Skeletal muscle satellite cell (primary cell): ENCODE measurements around the gene EGF.

ENCODE experiments used
- H3K27me3 ChIP-seq: 2 replicates; pipeline ENCODE4 v1.7.0; 2013; ENCODE audit warnings: low read length; ENCODE audit not compliant: control insufficient read depth, insufficient read depth
- H3K36me3 ChIP-seq: 2 replicates; pipeline ENCODE4 v1.7.0; 2013; ENCODE audit warnings: mild to moderate bottlenecking, control low read depth, low read length; ENCODE audit not compliant: insufficient read depth
- H3K4me1 ChIP-seq: 2 replicates; pipeline ENCODE4 v1.7.0; 2013; ENCODE audit warnings: low read length; ENCODE audit not compliant: control insufficient read depth, insufficient read depth
- H3K4me2 ChIP-seq: 2 replicates; pipeline ENCODE4 v1.7.0; 2013; ENCODE audit warnings: mild to moderate bottlenecking, low read length
- H3K4me3 ChIP-seq: 2 replicates; pipeline ENCODE4 v1.7.0; 2013; ENCODE audit warnings: low read length
- H3K9ac ChIP-seq: 2 replicates; pipeline ENCODE4 v1.7.0; 2013; ENCODE audit warnings: mild to moderate bottlenecking, low read depth, low read length, moderate library complexity
- H3K9me3 ChIP-seq: replicated peaks from 2 replicates; pipeline ENCODE4 v1.7.0; 2013; ENCODE audit warnings: mild to moderate bottlenecking, control low read depth, low read length

Gene EGF

GRCh38 chr4:110003401-110004187, 90.9 kb downstream of the EGF start:
- no peaks in the 10 kb centered on the region for H3K27me3 ChIP-seq
- no peak overlapping the region for H3K9ac ChIP-seq
- H3K4me3 ChIP-seq, result no peak overlapping the region
- no peaks in the 10 kb centered on the region for H3K36me3 ChIP-seq
- H3K9me3 ChIP-seq, result no peaks in the 10 kb centered on the region
- H3K4me1 ChIP-seq, result no peaks in the 10 kb centered on the region
- no peak overlapping the region for H3K4me2 ChIP-seq

- Histone ChIP-seq H3K4me1 (no peaks in the 10 kb centered on the region), H3K9me3 (no peaks in the 10 kb centered on the region), H3K4me2 (no peak overlapping the region), H3K36me3 (no peaks in the 10 kb centered on the region), H3K4me3 (no peak overlapping the region), H3K27me3 (no peaks in the 10 kb centered on the region), H3K9ac (no peak overlapping the region)
These were observed 91.9 kb downstream of the EGF start for GRCh38 chr4:110004556-110004955.

GRCh38 chr4:110005461-110006056, 92.9 kb downstream of the EGF start:
- H3K27me3 ChIP-seq, result no peaks in the 10 kb centered on the region
- H3K4me3 ChIP-seq, result no peak overlapping the region
- H3K4me2 ChIP-seq, result no peak overlapping the region
- H3K4me1 ChIP-seq, result no peaks in the 10 kb centered on the region
- no peaks in the 10 kb centered on the region for H3K9me3 ChIP-seq
- H3K36me3 ChIP-seq, result no peaks in the 10 kb centered on the region
- no peak overlapping the region for H3K9ac ChIP-seq

- Histone ChIP-seq H3K9ac (no peak overlapping the region), H3K9me3 (no peaks in the 10 kb centered on the region), H3K36me3 (no peaks in the 10 kb centered on the region), H3K4me3 (no peak overlapping the region), H3K4me2 (no peak overlapping the region), H3K4me1 (no peaks in the 10 kb centered on the region), H3K27me3 (no peaks in the 10 kb centered on the region)
These were observed 94.5 kb downstream of the EGF start for GRCh38 chr4:110007217-110007616.

- Histone ChIP-seq H3K9ac (no peak overlapping the region), H3K27me3 (no peaks in the 10 kb centered on the region), H3K4me2 (no peak overlapping the region)
These were observed 95.9 kb downstream of the EGF start for GRCh38 chr4:110008540-110008939.

GRCh38 chr4:110009550-110009949, 96.9 kb downstream of the EGF start:
- H3K4me2 ChIP-seq, result no peak overlapping the region
- no peaks in the 10 kb centered on the region for H3K27me3 ChIP-seq

More at GRCh38 chr4:110008540-110008939, 95.9 kb downstream of the EGF start:
- H3K9me3 ChIP-seq, result no peaks in the 10 kb centered on the region
- no peaks in the 10 kb centered on the region for H3K4me1 ChIP-seq
- H3K4me3 ChIP-seq, result no peak overlapping the region
- no peaks in the 10 kb centered on the region for H3K36me3 ChIP-seq

GRCh38 chr4:110010797-110011196, 98.1 kb downstream of the EGF start:
- Histone ChIP-seq H3K27me3 (no peaks in the 10 kb centered on the region), H3K9ac (no peak overlapping the region), H3K9me3 (no peaks in the 10 kb centered on the region), H3K4me2 (no peak overlapping the region), H3K4me3 (no peak overlapping the region), H3K4me1 (no peaks in the 10 kb centered on the region), H3K36me3 (no peaks in the 10 kb centered on the region)

More at GRCh38 chr4:110009550-110009949, 96.9 kb downstream of the EGF start:
- H3K9me3 ChIP-seq, result no peaks in the 10 kb centered on the region
- no peak overlapping the region for H3K4me3 ChIP-seq
- H3K4me1 ChIP-seq, result no peaks in the 10 kb centered on the region
- H3K36me3 ChIP-seq, result no peaks in the 10 kb centered on the region
- no peak overlapping the region for H3K9ac ChIP-seq

GRCh38 chr4:110012917-110013316, 100.2 kb downstream of the EGF start:
- no peaks in the 10 kb centered on the region for H3K27me3 ChIP-seq
- no peak overlapping the region for H3K9ac ChIP-seq
- no peaks in the 10 kb centered on the region for H3K36me3 ChIP-seq
- no peak overlapping the region for H3K4me3 ChIP-seq
- no peak overlapping the region for H3K4me2 ChIP-seq
- no peaks in the 10 kb centered on the region for H3K4me1 ChIP-seq
- H3K9me3 ChIP-seq, result no peaks in the 10 kb centered on the region

- Histone ChIP-seq H3K4me3 (no peak overlapping the region), H3K36me3 (no peaks in the 10 kb centered on the region), H3K4me2 (no peak overlapping the region), H3K9ac (no peak overlapping the region), H3K27me3 (no peaks in the 10 kb centered on the region), H3K9me3 (no peaks in the 10 kb centered on the region), H3K4me1 (no peaks in the 10 kb centered on the region)
These were observed 101.5 kb downstream of the EGF start for GRCh38 chr4:110014233-110014632.

GRCh38 chr4:110019153-110019552, 106.5 kb downstream of the EGF start:
- Histone ChIP-seq H3K36me3 (no peaks in the 10 kb centered on the region), H3K9ac (no peak overlapping the region), H3K27me3 (no peaks in the 10 kb centered on the region), H3K4me2 (no peak overlapping the region), H3K4me1 (no peaks in the 10 kb centered on the region), H3K4me3 (no peak overlapping the region), H3K9me3 (no peaks in the 10 kb centered on the region)

- Histone ChIP-seq H3K36me3 (no peaks in the 10 kb centered on the region), H3K4me3 (no peak overlapping the region), H3K27me3 (peaks cover 3% of the 10 kb centered on the region), H3K4me1 (no peaks in the 10 kb centered on the region), H3K9me3 (no peaks in the 10 kb centered on the region), H3K9ac (no peak overlapping the region), H3K4me2 (no peak overlapping the region)
These were observed 107.5 kb downstream of the EGF start for GRCh38 chr4:110020139-110020538.
